HL-60 (cell line): ENCODE data around the gene SP140.

Source experiments
- CTCF ChIP-seq: IDR thresholded peaks from one replicate; pipeline ENCODE4 v1.5.1; 2011; ENCODE audit warnings: low read length, control low read depth, inconsistent platforms; ENCODE audit not compliant: insufficient read depth
- POLR2AphosphoS5 ChIP-seq: IDR thresholded peaks from 2 replicates; pipeline ENCODE4 v1.6.1; 2012; ENCODE audit warnings: low read depth
- REST ChIP-seq: IDR thresholded peaks from 2 replicates; pipeline ENCODE4 v1.6.1; 2012; ENCODE audit warnings: low read depth; ENCODE audit not compliant: insufficient replicate concordance
- SPI1 ChIP-seq: IDR thresholded peaks from 2 replicates; pipeline ENCODE4 v1.6.1; 2012; ENCODE audit warnings: low read depth, mild to moderate bottlenecking, borderline replicate concordance

- TF ChIP-seq CTCF: no peak
- no peak for TF ChIP-seq POLR2AphosphoS5
- no peak for TF ChIP-seq SPI1
- TF ChIP-seq REST: no peak
Observed at GRCh38 chr2:230268606-230269243, 43.2 kb downstream of the SP140 start.
